ENCODE data around the gene JAKMIP1. TPM values are rescaled to one million over a fixed set of nuclear protein-coding genes. Genes with fewer than 3 reads are reported as not detected.

Gene JAKMIP1
- total RNA-seq, 4 donors from 2014 or later = 0.26 to 0.48 TPM; not detected in 2

GRCh38 chr4:6169239-6169638, 31.1 kb downstream of the JAKMIP1 start:
- DNase-seq = no peak
- intact Hi-C loops (cut with DNase I; ENCODE audit: low total_unique reads) = no loop called here
- Histone ChIP-seq H3K4me1 (no peaks in the 10 kb centered on the region), H3K27me3 (no peaks in the 10 kb centered on the region), H3K27ac (no peak overlapping the region), H3K4me3 (no peak overlapping the region), H3K9me3 (no peaks in the 10 kb centered on the region), H3K36me3 (no peaks in the 10 kb centered on the region)
- no peak for TF ChIP-seq CTCF (IDR thresholded peaks at IDR 0.05)
- no peak for TF ChIP-seq POLR2A (IDR thresholded peaks at IDR 0.05)

- Histone ChIP-seq H3K4me1 (no peaks in the 10 kb centered on the region), H3K4me3 (no peak overlapping the region), H3K36me3 (no peaks in the 10 kb centered on the region), H3K27me3 (no peaks in the 10 kb centered on the region), H3K9me3 (no peaks in the 10 kb centered on the region), H3K27ac (no peak overlapping the region)
- TF ChIP-seq POLR2A (IDR thresholded peaks at IDR 0.05) (no peak), CTCF (IDR thresholded peaks at IDR 0.05) (no peak)
- intact Hi-C loops (cut with DNase I; ENCODE audit: low total_unique reads) = no loop called here
- DNase-seq = no peak
Observed at GRCh38 chr4:6165766-6166165, 34.6 kb downstream of the JAKMIP1 start.

- Histone ChIP-seq H3K9me3 (no peaks in the 10 kb centered on the region), H3K4me3 (no peak overlapping the region), H3K27ac (no peak overlapping the region), H3K4me1 (no peaks in the 10 kb centered on the region), H3K36me3 (no peaks in the 10 kb centered on the region), H3K27me3 (no peaks in the 10 kb centered on the region)
- no peak for TF ChIP-seq POLR2A (IDR thresholded peaks at IDR 0.05)
- TF ChIP-seq CTCF (IDR thresholded peaks at IDR 0.05) = no peak
- intact Hi-C loops (cut with DNase I; ENCODE audit: low total_unique reads) = no loop called here
- no peak for DNase-seq
Observed at GRCh38 chr4:6162885-6163284, 37.5 kb downstream of the JAKMIP1 start.

GRCh38 chr4:6161921-6162464, 38.4 kb downstream of the JAKMIP1 start:
- intact Hi-C loops (cut with DNase I; ENCODE audit: low total_unique reads) = no loop called here
- Histone ChIP-seq H3K9me3 (no peaks in the 10 kb centered on the region), H3K4me3 (no peak overlapping the region), H3K27me3 (no peaks in the 10 kb centered on the region), H3K4me1 (no peaks in the 10 kb centered on the region), H3K27ac (no peak overlapping the region), H3K36me3 (no peaks in the 10 kb centered on the region)
- TF ChIP-seq POLR2A (IDR thresholded peaks at IDR 0.05) (no peak), CTCF (IDR thresholded peaks at IDR 0.05) (no peak)
- no peak for DNase-seq

GRCh38 chr4:6160536-6160935, 39.8 kb downstream of the JAKMIP1 start:
- DNase-seq = no peak
- no peaks in the 10 kb centered on the region for H3K9me3 ChIP-seq
- intact Hi-C loops (cut with DNase I; ENCODE audit: low total_unique reads) = no loop called here

More at GRCh38 chr4:6160536-6160935, 39.8 kb downstream of the JAKMIP1 start:
- Histone ChIP-seq H3K27me3 (no peaks in the 10 kb centered on the region), H3K27ac (no peak overlapping the region), H3K4me1 (no peaks in the 10 kb centered on the region), H3K36me3 (no peaks in the 10 kb centered on the region), H3K4me3 (no peak overlapping the region)
- TF ChIP-seq POLR2A (IDR thresholded peaks at IDR 0.05) = no peak
- no peak for TF ChIP-seq CTCF (IDR thresholded peaks at IDR 0.05)
